H1 (cell line): Measurements from ENCODE around the gene MRPL17.

Experiments used
- CTCF ChIP-seq, 3 experiments: IDR thresholded peaks; 1 replicate in 2 of 3; 2 replicates in 1 of 3; pipeline versions ENCODE4 v1.5.1 to v1.6.1; 2011; ENCODE audit warnings: low read length in 3 of 3, mild to moderate bottlenecking in 3 of 3, inconsistent platforms in 2 of 3, low read depth in 1 of 3, moderate library complexity in 1 of 3; ENCODE audit not compliant: insufficient read depth in 1 of 3; ENCODE audit errors: control extremely low read depth in 1 of 3
- EZH2 ChIP-seq: fragments of 200-600 bp; sonication (generic); IDR thresholded peaks from 2 replicates; pipeline ENCODE4 v1.7.1; 2012; ENCODE audit warnings: low read depth, mild to moderate bottlenecking, moderate library complexity, low read length, inconsistent platforms; ENCODE audit not compliant: severe bottlenecking
- JUN ChIP-seq: IDR thresholded peaks from 2 replicates; pipeline ENCODE4 v1.6.1; 2011; ENCODE audit warnings: low read depth, mild to moderate bottlenecking, improper control_type of control experiment, low read length
- JUND ChIP-seq: IDR thresholded peaks from 2 replicates; pipeline ENCODE4 v1.6.1; 2011; ENCODE audit warnings: mild to moderate bottlenecking, improper control_type of control experiment, low read length
- KDM5A ChIP-seq: fragments of 200-600 bp; IDR thresholded peaks from 2 replicates; pipeline ENCODE4 v1.7.1; 2012; ENCODE audit warnings: mild to moderate bottlenecking, low read length, inconsistent platforms, mixed read lengths
- MAFK ChIP-seq: IDR thresholded peaks from 2 replicates; pipeline ENCODE4 v1.6.1; 2012; ENCODE audit warnings: low read depth, mild to moderate bottlenecking, improper control_type of control experiment, low read length
- MAX ChIP-seq: IDR thresholded peaks from 2 replicates; pipeline ENCODE4 v1.6.1; 2012; ENCODE audit warnings: inconsistent platforms
- NRF1 ChIP-seq: IDR thresholded peaks from 2 replicates; pipeline ENCODE4 v1.6.1; 2011; ENCODE audit warnings: mild to moderate bottlenecking, low read depth, low read length, improper control_type of control experiment
- POLR2A ChIP-seq, 2 experiments: IDR thresholded peaks; 1 replicate in 1 of 2; 2 replicates in 1 of 2; pipeline ENCODE4 v1.6.1; 2011; ENCODE audit warnings: low read depth in 2 of 2, low read length in 2 of 2, mild to moderate bottlenecking in 2 of 2; ENCODE audit errors: control extremely low read depth in 1 of 2
- RNF2 ChIP-seq: fragments of 200-900, 300-1000 bp; sonication (generic); IDR thresholded peaks from 2 replicates; pipeline ENCODE4 v1.7.1; 2016; ENCODE audit warnings: borderline replicate concordance, low read depth, mild to moderate bottlenecking, antibody characterized with exemption, low read length; ENCODE audit not compliant: poor library complexity, severe bottlenecking; ENCODE audit errors: missing control alignments
- SP2 ChIP-seq: IDR thresholded peaks from 2 replicates; pipeline ENCODE4 v1.6.1; 2012; ENCODE audit warnings: mild to moderate bottlenecking, low read length, inconsistent platforms
- ZNF274 ChIP-seq: IDR thresholded peaks from 2 replicates; pipeline ENCODE4 v1.7.0; 2012; ENCODE audit warnings: low read length, borderline replicate concordance; ENCODE audit errors: extremely low read depth

GRCh38 chr11:6648501-6648900 lies 34.6 kb downstream of the MRPL17 start:
- no peak for TF ChIP-seq SP2
- no peak for TF ChIP-seq JUN
- TF ChIP-seq POLR2A (IDR thresholded peaks at IDR 0.05; ENCODE audit: control extremely low read depth in 1 of 2, low read depth in 2 of 2, low read length in 2 of 2), result no peak
- no peak for TF ChIP-seq CTCF (IDR thresholded peaks at IDR 0.05; ENCODE audit: control extremely low read depth in 1 of 3, insufficient read depth in 1 of 3, low read depth in 1 of 3, low read length in 3 of 3)
- TF ChIP-seq KDM5A, result no peak
- TF ChIP-seq ZNF274, result no peak
- TF ChIP-seq MAFK, result no peak
- TF ChIP-seq EZH2, result no peak
- TF ChIP-seq JUND, result no peak
- TF ChIP-seq MAX, result no peak
- no peak for TF ChIP-seq NRF1
- no peak for TF ChIP-seq RNF2
